ENCODE results near the gene HIF3A.
A peak's percentile ranks its signal among the peaks of the same experiment; 100 is the strongest.

- TF ChIP-seq CTCF (IDR thresholded peaks at IDR 0.05) (no peak), POLR2AphosphoS5 (IDR thresholded peaks at IDR 0.05) (peak; percentile 95), POLR2A (IDR thresholded peaks at IDR 0.05) (no peak)
Measured at GRCh38 chr19:46378268-46378667, 81.4 kb downstream of the HIF3A start.
